ENCODE measurements around the gene MCMBP. TPM values are rescaled to one million over a fixed set of nuclear protein-coding genes. Genes with fewer than 3 reads are reported as not detected.
A peak's percentile ranks its signal among the peaks of the same experiment; 100 is the strongest.
"Not testable (repeated sequence)": the region's sequence is repeated elsewhere in the genome, so short reads cannot be mapped to it uniquely, and the experiment has no call there.

Gene MCMBP
- total RNA-seq, 2 donors from 2014 or later: 90.8 to 99.2 TPM

DNA sequence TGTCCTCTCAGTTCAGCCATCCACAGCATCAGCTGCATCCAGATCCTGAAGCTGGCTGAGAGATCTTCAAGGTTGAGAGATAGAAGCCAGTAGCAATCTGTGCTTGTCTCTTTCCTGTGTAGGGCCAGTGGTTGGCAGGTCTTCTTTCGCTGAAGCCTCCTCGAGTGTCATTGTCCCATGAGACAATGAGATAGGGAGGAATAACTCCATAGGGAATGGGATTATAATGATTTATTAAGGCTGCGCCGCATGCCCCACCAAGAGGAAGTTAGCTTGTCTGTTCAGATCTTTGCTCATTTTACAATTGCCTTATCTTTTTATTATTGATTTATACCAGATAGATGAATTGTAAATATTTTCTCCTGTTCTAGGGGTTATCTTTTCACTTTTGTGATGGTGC lies 61.5 kb downstream of the MCMBP start:
- ATAC-seq (replicated peaks in 1 of 2): no peak
- Mint-ChIP-seq H3K4me1 (ENCODE audit: low read depth) (peaks cover 7% of the 10 kb centered on the region), H3K4me3 (no peak overlapping the region), H3K9me3 (no peaks in the 10 kb centered on the region), H3K36me3 (ENCODE audit: insufficient read depth in 2 of 2) (peaks cover 0 to 2% of the 10 kb centered on the region in 2 donors), H3K27ac (no peak overlapping the region), H3K27me3 (ENCODE audit: low read depth) (no peaks in the 10 kb centered on the region)
- no peak for DNase-seq

DNA sequence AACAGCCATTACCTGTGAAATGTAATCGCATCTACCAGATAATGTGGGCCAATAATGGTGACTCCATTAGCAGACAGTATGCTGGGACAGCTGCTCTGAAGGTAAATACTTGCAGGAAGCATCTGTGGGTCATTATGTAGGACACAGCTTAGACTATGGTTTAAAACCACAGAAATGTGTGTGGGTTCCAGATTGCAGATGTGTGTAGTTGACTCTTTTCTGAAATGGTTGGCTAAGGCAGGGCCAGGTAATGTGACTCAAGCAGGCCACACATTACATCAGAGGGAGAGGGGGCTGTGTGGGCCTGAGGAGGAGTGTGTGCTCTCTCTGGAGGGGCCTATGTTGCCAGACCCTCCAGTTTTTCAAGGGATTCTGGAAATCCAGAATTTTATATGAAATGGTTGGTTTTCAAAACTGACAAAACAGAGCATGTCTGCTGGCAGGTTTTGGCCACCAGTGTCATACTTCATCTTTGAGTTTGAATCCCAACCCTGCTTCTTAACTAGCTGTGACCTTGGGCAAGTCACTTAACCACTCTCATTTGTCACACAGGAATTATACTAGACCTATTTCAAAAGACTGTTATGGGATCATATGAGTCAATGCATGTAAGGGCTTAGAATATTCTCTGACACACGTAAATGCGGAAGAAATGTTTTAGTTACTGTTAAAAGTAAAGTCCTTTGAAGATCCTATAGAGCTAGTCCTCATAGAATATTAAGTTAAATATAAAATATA lies 64.5 kb downstream of the MCMBP start:
- peak; percentile 35 to 45 for DNase-seq
- Mint-ChIP-seq H3K27me3 (ENCODE audit: low read depth) (no peaks in the 10 kb centered on the region), H3K4me1 (ENCODE audit: low read depth) (peaks cover 7% of the 10 kb centered on the region), H3K4me3 (no peak overlapping the region), H3K27ac (peak overlapping the region; percentile 70), H3K9me3 (no peaks in the 10 kb centered on the region), H3K36me3 (ENCODE audit: insufficient read depth in 2 of 2) (peaks cover 1 to 10% of the 10 kb centered on the region in 2 donors)
- ATAC-seq (replicated peaks in 1 of 2): peak; percentile 96 to 97

DNA sequence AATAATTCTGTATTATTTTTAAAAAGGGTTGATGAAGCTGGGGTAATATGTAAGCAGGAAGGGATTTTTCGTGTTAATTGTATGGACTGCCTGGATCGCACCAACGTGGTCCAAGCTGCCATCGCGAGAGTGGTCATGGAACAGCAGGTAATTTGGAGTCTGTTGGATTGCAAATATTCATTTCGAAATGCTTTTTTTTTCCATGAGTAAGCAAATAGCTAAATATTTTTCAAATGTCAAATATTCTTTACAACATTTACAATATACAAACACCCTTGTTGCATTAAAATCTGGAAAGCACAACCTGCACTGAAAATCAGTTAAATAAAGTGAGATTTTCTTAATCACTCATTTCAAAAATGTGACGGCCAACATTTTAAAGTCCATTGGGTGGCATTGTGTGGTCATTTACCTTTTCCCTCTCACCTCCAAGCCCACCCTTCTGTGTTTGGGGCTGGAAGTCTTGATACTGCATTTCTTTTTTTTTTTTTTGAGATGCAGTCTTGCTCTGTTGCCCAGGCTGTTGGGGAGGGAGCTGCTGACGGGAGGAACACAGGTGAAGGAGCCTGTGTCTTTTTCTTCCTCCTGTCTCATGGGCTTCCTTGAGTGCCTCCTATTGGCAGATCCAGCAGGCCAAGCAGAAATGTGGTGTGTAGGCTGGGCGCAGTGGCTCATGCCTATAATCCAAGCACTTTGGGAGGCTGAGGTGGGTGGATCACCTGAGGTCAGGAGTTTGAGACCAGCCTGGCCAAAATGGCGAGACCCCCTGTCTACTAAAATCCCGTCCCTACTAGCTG lies 66.1 kb downstream of the MCMBP start:
- H3K27me3 Mint-ChIP-seq (ENCODE audit: low read depth): no peaks in the 10 kb centered on the region
- ATAC-seq (replicated peaks in 1 of 2): no peak
- peaks cover 17% of the 10 kb centered on the region for H3K4me1 Mint-ChIP-seq (ENCODE audit: low read depth)
- no peak for DNase-seq
- H3K4me3 Mint-ChIP-seq: no peak overlapping the region
- no peaks in the 10 kb centered on the region for H3K9me3 Mint-ChIP-seq
- H3K27ac Mint-ChIP-seq: no peak overlapping the region
- H3K36me3 Mint-ChIP-seq (ENCODE audit: insufficient read depth in 2 of 2): peaks cover 1 to 10% of the 10 kb centered on the region in 2 donors

DNA sequence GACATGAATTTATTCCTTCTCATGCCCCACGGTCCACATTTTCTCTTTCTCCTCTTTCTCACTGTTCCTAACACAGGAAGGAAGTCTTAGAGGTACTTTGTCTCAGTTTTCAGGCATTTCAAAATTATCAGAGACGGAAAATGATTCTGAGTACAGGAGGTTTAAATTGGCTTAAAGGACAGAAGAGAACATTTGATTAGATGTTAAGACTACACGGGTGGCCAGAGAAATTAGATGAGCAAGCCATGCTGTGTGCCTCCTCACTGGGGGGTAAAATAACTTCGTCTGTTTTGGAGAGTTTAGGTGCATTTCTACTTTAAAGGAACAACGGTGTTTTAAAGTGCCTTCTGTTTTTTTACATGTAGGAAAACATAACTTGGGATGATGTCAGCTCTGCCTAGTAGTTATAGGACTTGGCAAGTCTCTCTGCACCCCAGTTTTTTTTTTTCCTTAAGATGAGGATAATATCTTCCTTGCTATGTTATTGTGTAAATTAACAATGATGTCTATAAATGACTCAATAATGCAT lies 66.9 kb downstream of the MCMBP start:
- no peaks in the 10 kb centered on the region for H3K9me3 Mint-ChIP-seq
- H3K27ac Mint-ChIP-seq: no peak overlapping the region
- ATAC-seq (replicated peaks in 1 of 2) (no peak), DNase-seq (no peak)
- peaks cover 17% of the 10 kb centered on the region for H3K4me1 Mint-ChIP-seq (ENCODE audit: low read depth)
- H3K4me3 Mint-ChIP-seq: no peak overlapping the region
- H3K36me3 Mint-ChIP-seq (ENCODE audit: insufficient read depth in 2 of 2): peaks cover 3 to 10% of the 10 kb centered on the region in 2 donors
- no peaks in the 10 kb centered on the region for H3K27me3 Mint-ChIP-seq (ENCODE audit: low read depth)

DNA sequence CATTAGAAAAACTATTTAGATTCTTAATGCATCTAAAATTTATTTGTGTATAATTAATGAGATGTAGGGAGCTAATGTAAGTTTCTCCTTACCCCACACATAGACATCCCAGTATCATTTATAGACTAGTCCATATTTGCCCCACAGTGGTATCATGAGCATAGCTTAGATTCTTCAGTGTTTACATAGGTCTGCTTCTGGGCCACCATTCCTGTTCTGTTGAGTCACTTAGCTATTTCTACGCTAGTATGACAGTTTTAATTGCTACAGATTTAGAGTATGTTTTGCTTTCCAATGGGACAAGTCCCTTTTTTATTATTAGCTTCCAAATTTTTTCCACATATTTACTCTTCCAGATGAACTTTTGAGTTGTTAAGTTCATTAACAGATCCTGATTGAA lies 69.4 kb downstream of the MCMBP start:
- H3K27ac Mint-ChIP-seq: no peak overlapping the region
- H3K27me3 Mint-ChIP-seq (ENCODE audit: low read depth): no peaks in the 10 kb centered on the region

DNA sequence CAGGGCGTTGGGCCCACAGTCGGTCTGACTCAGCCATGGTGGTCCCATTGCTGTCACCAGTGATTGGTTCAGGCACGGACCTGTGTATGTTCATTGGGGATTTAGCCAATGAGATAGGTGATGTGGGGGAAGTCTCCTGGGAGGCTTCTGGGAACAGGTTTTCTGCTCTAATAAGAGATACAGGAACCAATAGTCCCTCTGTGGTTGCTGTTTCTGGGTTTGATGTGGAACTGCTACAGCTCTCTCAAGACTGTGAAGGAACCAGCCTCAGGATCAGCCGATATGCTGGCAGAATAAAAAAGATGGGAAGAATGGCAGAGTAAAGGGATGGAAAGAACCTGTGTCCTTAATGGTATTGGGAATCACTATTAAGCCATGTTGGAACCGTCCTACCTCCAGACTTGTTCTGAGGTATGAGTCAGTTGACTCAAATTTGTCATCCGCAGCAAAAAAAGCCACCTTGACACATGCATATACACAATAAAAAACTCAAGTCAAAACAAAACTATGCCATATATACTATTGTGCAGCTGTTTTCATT lies 70.6 kb downstream of the MCMBP start:
- Mint-ChIP-seq H3K4me3 (no peak overlapping the region), H3K36me3 (ENCODE audit: insufficient read depth in 2 of 2) (peaks cover 3 to 12% of the 10 kb centered on the region in 2 donors), H3K27ac (peak overlapping the region; percentile 8), H3K9me3 (no peaks in the 10 kb centered on the region), H3K4me1 (ENCODE audit: low read depth) (peaks cover 9% of the 10 kb centered on the region), H3K27me3 (ENCODE audit: low read depth) (no peaks in the 10 kb centered on the region)
- peak in 1 of 2 donors; percentile 8 for DNase-seq
- peak; percentile 87 to 99 for ATAC-seq (replicated peaks in 1 of 2)

More for the DNA sequence above, 69.4 kb downstream of the MCMBP start:
- no peak overlapping the region for H3K4me3 Mint-ChIP-seq
- H3K9me3 Mint-ChIP-seq: no peaks in the 10 kb centered on the region
- no peak for DNase-seq
- no peak for ATAC-seq (replicated peaks in 1 of 2)
- peaks cover 15% of the 10 kb centered on the region for H3K4me1 Mint-ChIP-seq (ENCODE audit: low read depth)
- peaks cover 3 to 10% of the 10 kb centered on the region in 2 donors for H3K36me3 Mint-ChIP-seq (ENCODE audit: insufficient read depth in 2 of 2)

DNA sequence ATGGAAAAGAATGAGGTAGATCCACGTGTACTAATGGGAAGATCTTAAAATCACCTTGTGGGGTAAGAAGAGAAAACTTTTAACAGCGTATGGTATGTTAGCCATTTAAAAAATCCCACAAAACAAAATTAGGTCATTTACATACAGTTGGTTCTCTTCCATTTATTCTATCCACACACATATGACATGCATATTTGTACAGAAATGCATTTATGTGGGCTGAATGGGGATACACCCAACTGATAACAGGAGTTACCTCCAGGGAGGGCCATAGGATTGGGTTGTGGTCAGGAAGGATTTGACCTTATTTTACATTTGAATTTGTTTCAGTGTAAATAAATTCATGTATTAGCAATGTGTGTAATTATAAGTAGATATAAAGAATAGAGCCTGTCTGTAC lies 71.5 kb downstream of the MCMBP start:
- Mint-ChIP-seq H3K27me3 (ENCODE audit: low read depth) (no peaks in the 10 kb centered on the region), H3K27ac (no peak overlapping the region), H3K9me3 (no peaks in the 10 kb centered on the region), H3K36me3 (ENCODE audit: insufficient read depth in 2 of 2) (peaks cover 3 to 12% of the 10 kb centered on the region in 2 donors), H3K4me3 (no peak overlapping the region), H3K4me1 (ENCODE audit: low read depth) (peaks cover 9% of the 10 kb centered on the region)
- no peak for DNase-seq
- ATAC-seq (replicated peaks in 1 of 2): no peak

DNA sequence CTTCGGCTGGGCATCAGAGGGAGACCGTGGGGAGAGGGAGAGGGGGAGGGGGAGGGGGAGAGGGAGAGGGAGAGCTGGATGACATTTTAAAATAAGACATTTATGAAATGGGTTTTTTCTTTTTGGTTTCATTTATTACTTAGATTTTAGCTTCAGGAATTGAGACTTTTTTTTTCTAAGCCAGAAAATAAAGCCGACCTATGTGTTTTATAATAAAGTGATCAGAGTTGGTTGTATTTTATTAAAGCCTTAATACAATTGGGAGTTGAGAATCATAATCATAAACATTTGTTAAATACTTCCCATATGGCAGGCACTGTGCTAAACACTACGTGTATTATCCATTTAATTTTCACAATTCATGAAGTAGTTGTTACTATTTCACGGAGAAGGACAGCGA lies 76.6 kb downstream of the MCMBP start:
- Mint-ChIP-seq H3K36me3 (ENCODE audit: insufficient read depth in 2 of 2) (peaks cover 1 to 2% of the 10 kb centered on the region in 2 donors), H3K4me1 (ENCODE audit: low read depth) (no peaks in the 10 kb centered on the region), H3K27me3 (ENCODE audit: low read depth) (no peaks in the 10 kb centered on the region), H3K27ac (no peak overlapping the region), H3K9me3 (no peaks in the 10 kb centered on the region), H3K4me3 (no peak overlapping the region)
- ATAC-seq (replicated peaks in 1 of 2) (no peak), DNase-seq (no peak)

DNA sequence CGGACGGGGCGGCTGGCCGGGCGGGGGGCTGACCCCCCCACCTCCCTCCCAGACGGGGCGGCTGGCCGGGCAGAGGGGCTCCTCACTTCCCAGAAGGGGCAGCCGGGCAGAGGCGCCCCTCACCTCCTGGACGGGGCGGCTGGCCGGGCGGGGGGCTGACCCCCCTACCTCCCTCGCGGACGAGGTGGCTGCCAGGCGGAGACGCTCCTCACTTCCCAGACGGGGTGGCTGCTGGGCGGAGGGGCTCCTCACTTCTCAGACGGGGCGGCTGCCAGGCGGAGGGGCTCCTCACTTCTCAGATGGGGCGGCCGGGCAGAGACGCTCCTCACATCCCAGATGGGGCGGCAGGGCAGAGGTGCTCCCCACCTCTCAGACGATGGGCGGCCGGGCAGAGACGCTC lies 77.5 kb downstream of the MCMBP start:
- DNase-seq; ATAC-seq (replicated peaks in 1 of 2); H3K36me3 Mint-ChIP-seq (ENCODE audit: insufficient read depth in 2 of 2): not testable (repeated sequence)

DNA sequence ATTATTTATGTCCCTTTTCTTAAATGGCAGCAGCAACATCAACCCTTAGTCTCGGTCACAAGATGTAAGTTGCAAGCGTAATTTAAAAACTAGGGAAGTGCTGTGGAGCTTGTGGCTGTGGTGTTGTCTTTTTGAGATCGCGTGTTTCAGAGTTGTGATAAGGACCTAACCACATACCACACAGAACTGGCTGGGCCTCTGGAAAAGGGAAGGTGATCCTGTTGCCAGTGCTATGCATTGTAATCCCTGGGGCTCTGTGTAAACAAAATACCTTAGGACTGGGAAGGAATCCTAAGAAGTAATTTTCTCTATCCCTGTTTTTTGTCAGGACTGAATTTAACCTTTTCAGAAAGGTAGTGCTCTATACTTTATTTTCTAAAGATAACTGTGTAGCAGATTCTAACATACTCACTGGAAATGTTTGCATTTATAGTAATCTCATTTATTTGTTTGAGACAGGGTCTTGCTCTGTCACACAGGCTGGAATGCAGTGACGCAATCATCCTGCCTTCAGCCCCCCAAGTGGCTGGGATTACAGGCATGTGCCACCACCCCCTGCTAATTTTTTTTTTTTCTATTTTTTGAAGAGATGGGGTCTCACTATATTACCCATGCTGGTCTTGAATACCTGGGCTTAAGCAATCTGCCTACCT lies 86.4 kb downstream of the MCMBP start:
- DNase-seq (no peak), ATAC-seq (replicated peaks in 1 of 2) (no peak)
- H3K4me3 Mint-ChIP-seq: no peak overlapping the region
- no peaks in the 10 kb centered on the region for H3K27me3 Mint-ChIP-seq (ENCODE audit: low read depth)
- H3K36me3 Mint-ChIP-seq (ENCODE audit: insufficient read depth in 2 of 2): no peaks in the 10 kb centered on the region
- H3K27ac Mint-ChIP-seq: no peak overlapping the region
- peaks cover 26% of the 10 kb centered on the region for H3K4me1 Mint-ChIP-seq (ENCODE audit: low read depth)
- H3K9me3 Mint-ChIP-seq: no peaks in the 10 kb centered on the region

More for the DNA sequence above, 77.5 kb downstream of the MCMBP start:
- not testable (repeated sequence) for H3K4me1 Mint-ChIP-seq (ENCODE audit: low read depth); H3K27ac Mint-ChIP-seq; H3K27me3 Mint-ChIP-seq (ENCODE audit: low read depth); H3K9me3 Mint-ChIP-seq; H3K4me3 Mint-ChIP-seq

DNA sequence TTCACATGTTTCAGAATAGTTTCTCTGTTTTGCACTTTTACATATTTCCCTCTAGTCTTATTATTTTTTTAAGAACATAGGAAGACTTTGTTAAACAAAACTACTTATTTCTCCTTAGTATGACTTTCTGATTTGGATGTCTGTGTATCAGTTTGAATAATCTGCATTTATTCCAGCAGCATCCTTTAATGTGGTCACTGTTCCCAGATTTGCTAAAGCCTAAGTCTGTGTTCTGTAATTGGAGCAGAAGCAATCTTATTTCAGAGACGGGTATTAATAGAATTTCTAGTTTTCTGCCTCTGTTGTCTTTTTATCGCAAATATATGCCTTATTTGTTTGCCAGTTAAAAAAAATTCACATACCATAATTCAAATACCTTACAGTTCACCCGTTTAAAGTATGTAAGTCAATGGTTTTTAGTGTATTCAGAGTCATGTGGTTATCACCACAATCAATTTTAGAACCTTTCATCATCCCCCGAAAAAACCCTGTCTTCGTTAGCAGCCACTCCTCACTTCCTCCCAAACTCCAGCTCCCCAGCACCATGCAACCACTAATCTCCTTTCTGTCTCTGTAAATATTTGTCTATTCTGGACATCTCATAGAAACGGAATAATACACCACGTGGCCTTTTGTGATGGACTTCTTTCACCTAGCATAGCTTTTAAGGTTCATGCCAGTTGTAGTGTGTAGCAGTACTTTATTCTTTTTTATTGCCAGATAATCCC lies 88.1 kb downstream of the MCMBP start:
- ATAC-seq (replicated peaks in 1 of 2) (peak; percentile 86 to 91), DNase-seq (peak; percentile 13 to 19)
- no peaks in the 10 kb centered on the region for H3K9me3 Mint-ChIP-seq
- peaks cover 26% of the 10 kb centered on the region for H3K4me1 Mint-ChIP-seq (ENCODE audit: low read depth)
- no peaks in the 10 kb centered on the region for H3K36me3 Mint-ChIP-seq (ENCODE audit: insufficient read depth in 2 of 2)
- no peaks in the 10 kb centered on the region for H3K27me3 Mint-ChIP-seq (ENCODE audit: low read depth)
- peak overlapping the region; percentile 64 to 68 for H3K4me3 Mint-ChIP-seq
- peak overlapping the region; percentile 9 for H3K27ac Mint-ChIP-seq

DNA sequence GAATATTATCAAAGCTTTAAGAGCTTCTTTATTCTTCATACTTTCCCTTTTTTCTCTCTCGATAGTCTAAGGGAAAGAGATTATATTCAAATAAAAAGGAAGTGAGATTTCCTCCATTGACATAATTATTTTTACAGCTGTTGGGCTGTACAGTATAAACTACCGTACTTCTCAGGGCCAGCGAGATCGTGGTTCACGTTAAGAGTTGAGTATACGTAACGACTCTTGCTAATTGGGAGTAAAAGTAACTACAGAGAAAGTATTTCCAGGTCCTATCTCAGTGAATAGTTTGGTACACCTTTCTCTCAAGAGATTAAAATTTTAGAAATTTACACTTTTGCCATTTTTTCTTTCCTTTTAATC lies 89.0 kb downstream of the MCMBP start:
- Mint-ChIP-seq H3K27me3 (ENCODE audit: low read depth) (no peaks in the 10 kb centered on the region), H3K27ac (no peak overlapping the region), H3K4me1 (ENCODE audit: low read depth) (peaks cover 26% of the 10 kb centered on the region), H3K4me3 (no peak overlapping the region), H3K36me3 (ENCODE audit: insufficient read depth in 2 of 2) (no peaks in the 10 kb centered on the region), H3K9me3 (no peaks in the 10 kb centered on the region)
- ATAC-seq (replicated peaks in 1 of 2) (no peak), DNase-seq (no peak)
